ENCODE data around the gene MCF2L2.

- no peak for TF ChIP-seq EZH2 (IDR thresholded peaks at IDR 0.05; ENCODE audit: insufficient read depth, poor library complexity, severe bottlenecking)
- TF ChIP-seq EZH2phosphoT487 (IDR thresholded peaks at IDR 0.05; ENCODE audit: insufficient read depth, low read depth): no peak
These were observed 207.6 kb downstream of the MCF2L2 start for GRCh38 chr3:183220828-183221227.
